ENCODE results near the gene PUM1.

DNA sequence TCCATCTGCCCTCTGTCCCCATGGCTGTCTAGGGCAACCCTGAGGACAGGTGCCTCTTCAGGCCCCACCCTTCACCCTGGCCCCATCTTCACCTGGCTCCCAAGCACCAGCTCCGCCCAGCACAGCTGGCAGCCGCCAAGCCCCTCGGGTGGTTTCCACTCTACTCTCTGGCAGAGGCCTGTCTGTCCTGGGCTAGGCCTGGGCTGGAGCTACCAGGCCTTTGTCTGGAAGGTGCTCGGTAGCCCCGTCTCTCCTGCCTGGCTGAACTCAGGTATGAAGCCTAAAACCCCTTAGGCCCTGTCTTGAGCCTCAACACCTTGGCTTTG lies 174.3 kb downstream of the PUM1 start:
- TF ChIP-seq, protein P1, sequence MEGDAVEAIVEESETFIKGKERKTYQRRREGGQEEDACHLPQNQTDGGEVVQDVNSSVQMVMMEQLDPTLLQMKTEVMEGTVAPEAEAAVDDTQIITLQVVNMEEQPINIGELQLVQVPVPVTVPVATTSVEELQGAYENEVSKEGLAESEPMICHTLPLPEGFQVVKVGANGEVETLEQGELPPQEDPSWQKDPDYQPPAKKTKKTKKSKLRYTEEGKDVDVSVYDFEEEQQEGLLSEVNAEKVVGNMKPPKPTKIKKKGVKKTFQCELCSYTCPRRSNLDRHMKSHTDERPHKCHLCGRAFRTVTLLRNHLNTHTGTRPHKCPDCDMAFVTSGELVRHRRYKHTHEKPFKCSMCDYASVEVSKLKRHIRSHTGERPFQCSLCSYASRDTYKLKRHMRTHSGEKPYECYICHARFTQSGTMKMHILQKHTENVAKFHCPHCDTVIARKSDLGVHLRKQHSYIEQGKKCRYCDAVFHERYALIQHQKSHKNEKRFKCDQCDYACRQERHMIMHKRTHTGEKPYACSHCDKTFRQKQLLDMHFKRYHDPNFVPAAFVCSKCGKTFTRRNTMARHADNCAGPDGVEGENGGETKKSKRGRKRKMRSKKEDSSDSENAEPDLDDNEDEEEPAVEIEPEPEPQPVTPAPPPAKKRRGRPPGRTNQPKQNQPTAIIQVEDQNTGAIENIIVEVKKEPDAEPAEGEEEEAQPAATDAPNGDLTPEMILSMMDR (IDR thresholded peaks at IDR 0.05), result no peak
- no peak for TF ChIP-seq POLR2A (IDR thresholded peaks at IDR 0.05)

All from adrenal gland (tissue), 5 donors.